Measurements from ENCODE around the gene ATP2A2.

GRCh38 chr12:110379631-110380030, 98.6 kb downstream of the ATP2A2 start:
- TF ChIP-seq CTCF (IDR thresholded peaks at IDR 0.05) = no peak
- no peak for TF ChIP-seq POLR2A (IDR thresholded peaks at IDR 0.05)
